Testis (tissue), 2 donors: ENCODE results near the gene GGCX.

Source experiments
- CTCF ChIP-seq, 3 experiments: fragments of 450-650 bp in 2 of 3; fragments of 200-600 bp in 1 of 3; sonication (generic) in 1 of 3; IDR thresholded peaks; one replicate each; pipeline ENCODE4 v1.5.1; 2016 to 2019; ENCODE audit warnings: antibody characterized with exemption in 3 of 3, mild to moderate bottlenecking in 2 of 3, moderate library complexity in 1 of 3
- POLR2A ChIP-seq: fragments of 450-650 bp; IDR thresholded peaks from one replicate; pipeline ENCODE4 v1.6.1; 2017; ENCODE audit warnings: antibody characterized with exemption, mild to moderate bottlenecking, moderate library complexity

- TF ChIP-seq CTCF (IDR thresholded peaks at IDR 0.05) (no peak), POLR2A (no peak)
Observed at GRCh38 chr2:85597241-85597640, 35.9 kb upstream of the GGCX start.
